Measurements from ENCODE around the gene CALD1.

The CALD1 gene

GRCh38 chr7:134893920-134894319 is 114.5 kb downstream of the CALD1 start:
- DNase-seq (ENCODE audit: low read depth) = no peak

DNA sequence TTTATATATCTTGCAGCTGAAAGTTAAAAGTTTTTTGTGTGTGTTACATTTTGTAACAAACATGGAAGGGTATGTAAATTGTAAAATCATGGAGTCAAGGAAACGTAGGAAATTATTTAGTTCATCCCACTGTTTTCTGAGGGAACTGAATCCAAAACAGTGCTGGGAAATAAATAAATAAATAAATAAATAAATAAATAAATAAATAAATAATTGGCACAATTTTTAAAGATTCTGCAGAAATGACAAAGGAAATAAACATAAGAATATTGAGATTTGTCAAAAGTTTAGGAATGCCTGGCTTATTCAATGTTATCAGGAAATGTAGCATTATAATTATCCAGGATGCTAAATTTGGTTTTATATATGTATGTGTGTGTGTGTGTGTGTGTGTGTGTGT is 115.5 kb downstream of the CALD1 start:
- no peak for DNase-seq (ENCODE audit: low read depth)

GRCh38 chr7:134896073-134896472 is 116.6 kb downstream of the CALD1 start:
- DNase-seq (ENCODE audit: low read depth) = no peak

DNA sequence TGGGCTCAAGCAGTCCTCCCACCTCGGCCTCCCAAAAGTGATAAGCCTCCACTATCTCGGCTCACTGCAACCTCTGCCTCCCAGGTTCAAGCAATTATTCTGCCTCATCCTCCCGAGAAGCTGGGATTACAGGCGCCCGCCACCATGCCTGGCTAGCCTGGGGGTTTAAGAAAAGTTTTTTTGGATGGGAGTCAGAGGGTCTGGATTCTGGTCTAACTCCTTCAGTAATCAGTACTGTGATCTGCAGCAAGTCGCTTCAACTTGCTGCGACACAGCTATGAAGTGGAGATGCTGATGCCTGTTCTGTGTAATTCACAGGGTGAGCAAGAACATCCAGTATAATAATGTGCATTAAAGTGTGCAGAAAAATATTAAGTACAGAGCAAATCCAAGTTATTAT is 118.5 kb downstream of the CALD1 start:
- DNase-seq (ENCODE audit: low read depth) = no peak

DNA sequence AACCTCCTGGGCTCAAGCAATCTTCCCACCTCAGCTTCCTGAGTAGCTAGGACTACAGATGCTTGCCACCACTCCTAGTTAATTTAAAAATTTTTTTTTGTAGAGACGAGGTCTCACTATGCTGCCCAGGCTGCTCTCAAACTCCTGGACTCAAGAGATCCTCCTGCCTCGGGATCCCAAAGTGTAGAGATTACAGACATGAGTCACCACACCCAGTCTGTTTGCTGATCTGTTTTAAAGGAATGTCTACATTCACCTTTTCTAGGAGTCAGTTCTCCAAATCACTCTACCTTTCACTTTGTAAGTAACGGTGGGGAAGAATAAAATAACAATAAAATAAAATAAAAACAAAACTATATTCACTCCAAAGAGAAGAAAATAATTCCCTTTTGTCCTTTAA is 120.3 kb downstream of the CALD1 start:
- DNase-seq (ENCODE audit: low read depth) = no peak

DNA sequence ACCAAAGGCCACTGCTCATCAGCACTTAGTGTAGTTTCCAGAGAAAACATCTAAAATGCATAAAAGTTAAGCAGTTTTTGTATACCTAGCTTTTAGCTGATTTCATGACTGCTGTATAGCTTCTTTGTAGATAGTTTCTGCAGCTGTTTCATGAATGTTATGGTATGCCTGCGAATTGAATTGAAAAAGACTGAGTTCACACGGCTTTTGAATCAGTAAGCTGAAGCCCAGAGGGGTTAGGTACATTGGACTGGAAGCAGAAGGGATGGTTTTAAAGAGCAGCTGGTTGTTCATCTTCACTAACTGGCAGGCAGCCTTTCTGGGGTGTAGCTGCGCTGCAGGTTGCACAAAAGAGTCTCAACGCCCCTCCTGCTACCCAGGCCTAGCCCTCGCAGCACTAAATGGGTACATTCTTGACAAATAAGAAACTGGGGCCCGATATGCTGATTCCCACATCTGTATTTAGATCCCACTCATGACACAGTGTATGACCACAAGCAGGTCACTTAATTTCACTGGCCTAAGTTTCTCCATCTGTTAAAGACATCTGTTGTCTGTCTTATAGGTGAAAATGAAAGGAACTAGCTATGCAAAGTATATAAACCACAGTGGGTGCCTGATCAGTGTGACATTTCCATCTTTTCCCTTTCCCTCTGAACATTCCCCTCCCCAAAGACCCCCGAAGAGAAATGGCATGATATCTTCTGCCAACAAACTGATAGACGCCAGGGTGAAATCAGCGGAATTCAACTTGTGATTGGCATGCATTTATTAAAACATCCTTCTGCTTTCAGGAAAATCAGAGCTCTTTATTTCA is 120.9 kb downstream of the CALD1 start:
- no peak for DNase-seq (ENCODE audit: low read depth)

- DNase-seq (ENCODE audit: low read depth) = no peak
These were observed 122.1 kb downstream of the CALD1 start for GRCh38 chr7:134901389-134902020.

DNA sequence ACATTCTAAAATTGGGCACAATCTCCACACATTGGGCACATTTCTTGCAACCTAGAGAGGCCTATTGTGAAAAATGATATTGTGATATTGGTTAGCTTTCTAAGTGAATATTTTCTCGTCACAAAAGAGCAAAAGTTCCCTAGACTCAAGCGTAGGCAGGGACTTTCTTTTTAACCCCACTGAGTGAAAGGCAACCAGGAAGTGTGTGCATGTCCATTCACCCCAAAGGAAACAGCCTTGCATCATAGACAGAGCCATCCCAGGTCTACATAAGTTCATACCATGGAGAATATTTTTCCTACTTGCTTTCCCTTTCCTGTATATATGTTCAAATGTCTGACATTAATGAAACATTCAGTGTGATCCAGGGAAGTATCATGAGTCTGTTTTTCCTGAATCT is 122.6 kb downstream of the CALD1 start:
- DNase-seq (ENCODE audit: low read depth) = no peak

DNA sequence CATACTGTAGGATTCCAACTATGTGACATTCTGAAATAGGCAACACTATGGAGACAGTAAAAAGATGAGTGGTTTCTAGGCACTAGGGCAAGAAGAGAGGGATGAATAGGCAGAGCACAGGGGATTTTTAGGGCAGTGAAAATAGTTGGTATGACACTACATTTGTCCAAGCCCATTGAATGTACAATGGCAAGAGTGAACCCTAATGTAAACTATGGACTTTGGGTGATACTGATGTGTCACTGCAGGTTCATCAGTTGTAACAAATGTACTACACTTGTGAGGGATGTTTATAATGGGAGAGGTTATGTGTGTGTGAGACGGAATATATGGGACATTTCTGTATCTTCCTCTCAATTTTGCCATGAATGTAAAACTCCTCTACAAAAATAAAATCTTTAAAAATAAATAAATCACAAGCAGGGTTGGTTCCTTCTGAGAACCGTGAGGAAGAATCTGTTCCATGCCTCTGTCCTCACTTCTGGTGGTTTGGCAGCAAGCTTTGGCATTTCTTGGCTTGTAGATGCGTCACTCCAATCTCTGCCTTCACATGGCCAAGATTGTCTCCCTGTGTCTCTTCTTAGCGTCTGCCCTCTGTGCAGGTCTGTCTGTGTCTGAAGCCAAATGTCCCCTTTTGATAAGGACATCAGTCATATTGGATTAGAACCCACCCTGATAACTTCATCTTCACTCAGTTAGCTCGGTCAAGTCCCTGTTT is 123.8 kb downstream of the CALD1 start:
- no peak for DNase-seq (ENCODE audit: low read depth)

DNA sequence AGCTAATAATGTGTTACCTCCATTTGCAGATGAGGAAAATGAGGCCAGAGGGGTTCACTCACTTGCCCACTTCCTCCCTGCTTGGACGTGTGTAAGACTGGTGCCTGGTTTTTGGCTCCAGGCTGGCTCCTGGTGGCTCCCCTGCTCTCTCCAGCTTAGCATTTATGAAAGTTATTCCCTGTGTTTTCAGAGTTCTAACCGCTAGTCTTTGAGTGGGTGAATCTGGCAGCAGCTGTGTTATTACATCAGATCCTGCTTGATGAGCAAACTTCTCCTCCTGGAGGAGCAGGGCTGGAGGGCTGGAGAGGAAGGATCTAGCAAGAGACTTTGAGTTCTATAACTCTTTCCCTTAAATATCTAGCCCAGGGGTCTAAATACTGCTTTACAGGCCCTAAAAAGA is 125.9 kb downstream of the CALD1 start:
- DNase-seq (ENCODE audit: low read depth) = peak; percentile 94

GRCh38 chr7:134907000-134907399 is 127.6 kb downstream of the CALD1 start:
- DNase-seq (ENCODE audit: low read depth) = no peak

DNA sequence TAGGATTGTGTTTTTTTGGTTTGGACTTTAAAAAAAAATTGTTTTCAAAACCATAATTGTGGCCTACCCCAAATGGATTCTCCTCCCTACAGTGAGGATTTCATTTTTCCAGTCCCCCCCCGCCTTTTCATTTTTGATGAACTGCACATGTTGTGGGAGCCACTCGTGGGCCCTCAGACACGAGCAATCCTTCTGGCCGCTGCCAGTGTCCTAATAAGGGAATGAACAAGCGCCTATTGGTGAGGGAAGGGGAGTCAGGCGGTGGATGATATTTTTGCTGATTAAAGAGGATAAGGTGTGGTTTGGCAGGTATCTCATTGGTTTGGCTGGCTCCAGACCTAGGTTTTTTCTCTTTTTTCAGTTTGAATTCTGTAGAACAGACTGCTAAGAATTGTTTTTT is 128.2 kb downstream of the CALD1 start:
- DNase-seq (ENCODE audit: low read depth) = no peak

- no peak for DNase-seq (ENCODE audit: low read depth)
These were observed 128.9 kb downstream of the CALD1 start for GRCh38 chr7:134908289-134908688.

DNA sequence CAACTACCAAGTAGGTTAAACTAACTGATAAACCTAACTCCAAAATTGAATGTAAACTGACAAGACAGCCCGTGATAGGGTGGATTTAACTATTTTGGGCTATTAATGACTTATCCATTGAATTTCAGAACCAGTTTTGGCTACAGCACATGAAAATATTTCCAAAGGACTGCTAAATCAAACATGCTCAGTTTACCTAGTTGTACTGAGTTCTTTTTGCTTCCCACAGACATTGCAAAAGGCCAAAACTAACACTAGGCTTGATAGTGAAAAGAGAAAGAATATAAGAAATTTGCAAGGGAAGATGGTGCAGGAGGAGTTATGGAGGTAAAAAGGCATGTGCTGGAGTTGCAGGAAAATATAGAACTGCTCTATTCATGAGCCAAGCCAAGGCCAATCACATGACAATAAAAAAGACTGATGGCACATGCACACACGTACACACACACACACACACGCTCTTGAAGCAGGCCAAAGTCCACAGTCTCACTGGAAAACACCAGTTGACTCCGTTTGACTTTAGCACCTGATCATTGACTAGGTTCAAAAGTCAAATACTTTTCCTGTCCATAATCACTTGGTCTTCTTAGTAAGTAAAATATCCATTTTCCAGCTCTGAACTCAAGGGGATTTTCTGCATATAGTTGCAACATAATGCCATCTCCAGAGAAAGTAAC is 130.9 kb downstream of the CALD1 start:
- DNase-seq (ENCODE audit: low read depth) = no peak

DNA sequence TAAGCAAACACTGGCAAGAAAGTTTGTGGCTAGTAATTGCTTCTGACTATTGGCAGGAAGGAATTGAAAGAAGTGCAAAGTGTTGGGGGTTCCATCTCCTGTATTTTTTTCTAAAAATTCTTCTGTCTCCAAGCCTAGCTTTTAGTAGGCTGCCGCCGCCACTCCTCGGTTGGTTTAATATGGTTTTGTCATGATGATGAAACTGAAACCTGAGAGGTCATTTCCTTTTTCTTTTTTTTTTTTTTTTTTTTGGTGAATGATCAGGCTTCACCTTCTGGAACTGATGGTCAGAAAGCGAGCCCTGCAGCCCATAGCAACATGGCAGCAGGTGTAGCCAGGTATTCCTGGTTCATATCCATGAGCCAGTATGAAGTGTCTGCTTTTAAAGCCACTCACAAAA is 131.5 kb downstream of the CALD1 start:
- DNase-seq (ENCODE audit: low read depth) = no peak

GRCh38 chr7:134916171-134916883 is 136.9 kb downstream of the CALD1 start:
- no peak for DNase-seq (ENCODE audit: low read depth)

- no peak for DNase-seq (ENCODE audit: low read depth)
These were observed 139.8 kb downstream of the CALD1 start for GRCh38 chr7:134919240-134919641.

- DNase-seq (ENCODE audit: low read depth) = peak; percentile 80
These were observed 140.8 kb downstream of the CALD1 start for GRCh38 chr7:134920026-134920753.

GRCh38 chr7:134922720-134923704 is 143.6 kb downstream of the CALD1 start:
- no peak for DNase-seq (ENCODE audit: low read depth)

- DNase-seq (ENCODE audit: low read depth) = no peak
These were observed 146.3 kb downstream of the CALD1 start for GRCh38 chr7:134925766-134926165.

Measured in stromal cell of bone marrow (primary cell).